ENCODE data around the gene GTF3C1. TPM values are rescaled to one million over a fixed set of nuclear protein-coding genes. Genes with fewer than 3 reads are reported as not detected.

GTF3C1 gene
- total RNA-seq, 1 experiment from 2014 or later: 46.6 TPM

DNA sequence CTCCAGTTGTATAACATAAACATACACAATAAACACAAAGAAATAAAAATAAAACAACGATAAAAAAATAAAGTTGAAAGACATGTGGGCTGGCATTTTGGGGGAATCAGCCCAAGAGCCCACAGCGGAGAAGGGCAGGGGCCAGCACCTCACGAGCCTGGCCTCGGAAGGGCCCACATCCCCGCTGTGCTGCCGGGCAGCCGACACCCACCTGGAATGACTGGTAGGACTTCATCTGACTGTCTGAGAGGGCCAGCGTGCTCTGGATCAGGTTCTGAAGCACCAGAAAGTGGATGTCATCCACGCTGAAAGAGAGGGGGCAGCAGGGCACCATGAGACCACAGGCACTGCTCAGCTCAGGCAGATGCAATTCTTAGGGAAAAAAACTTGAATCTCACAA is 73.5 kb downstream of the GTF3C1 start:
- Histone ChIP-seq H3K9me3 (ENCODE audit: low read length) (no peaks in the 10 kb centered on the region), H3K79me2 (ENCODE audit: low read length) (no peaks in the 10 kb centered on the region), H3K36me3 (ENCODE audit: insufficient read depth, low read length) (peaks cover 23% of the 10 kb centered on the region; the same call in 1 of the 2 replicates), H3K4me2 (ENCODE audit: low read depth, low read length, poor library complexity, severe bottlenecking) (no peak overlapping the region), H3K4me3 (ENCODE audit: low read length) (no peak overlapping the region), H3K27me3 (ENCODE audit: low read length) (no peaks in the 10 kb centered on the region), H3K27ac (ENCODE audit: low read length) (no peak overlapping the region), H3K9me2 (replicated peaks; ENCODE audit: insufficient read depth, low read length) (no peaks in the 10 kb centered on the region), H3K9ac (ENCODE audit: low read length) (no peak overlapping the region), H3K4me1 (ENCODE audit: low read length) (no peaks in the 10 kb centered on the region), H4K20me1 (ENCODE audit: insufficient read depth, low read depth, low read length) (no peaks in the 10 kb centered on the region), H2AFZ (ENCODE audit: low read length) (no peak overlapping the region)
- DNase-seq: no peak

DNA sequence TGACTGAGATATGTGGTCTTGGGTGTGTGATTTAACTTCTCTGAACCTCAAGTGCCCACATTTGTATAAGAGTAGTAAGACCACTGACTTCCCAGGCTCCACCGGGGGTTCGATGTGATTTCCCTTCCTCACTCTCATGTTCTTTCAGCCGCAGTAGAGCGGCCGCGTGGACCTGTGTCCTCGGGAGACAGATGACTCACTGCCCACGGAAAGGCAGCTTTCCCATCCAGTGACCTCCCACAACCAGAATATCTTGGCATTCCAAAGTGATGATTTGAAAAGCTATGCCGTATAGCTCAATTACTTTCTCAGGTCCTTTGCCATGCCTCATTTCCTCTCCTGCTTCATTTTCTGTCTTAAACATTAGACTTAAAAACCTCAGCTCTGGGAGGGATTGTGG is 74.2 kb downstream of the GTF3C1 start:
- H2AFZ ChIP-seq (ENCODE audit: low read length): no peak overlapping the region
- no peak for DNase-seq
- no peak overlapping the region for H3K27ac ChIP-seq (ENCODE audit: low read length)
- H3K4me2 ChIP-seq (ENCODE audit: low read depth, low read length, poor library complexity, severe bottlenecking): no peak overlapping the region
- H3K27me3 ChIP-seq (ENCODE audit: low read length): no peaks in the 10 kb centered on the region
- H3K4me3 ChIP-seq (ENCODE audit: low read length): no peak overlapping the region
- H3K9me3 ChIP-seq (ENCODE audit: low read length): no peaks in the 10 kb centered on the region
- no peaks in the 10 kb centered on the region for H4K20me1 ChIP-seq (ENCODE audit: insufficient read depth, low read depth, low read length)
- H3K9me2 ChIP-seq (replicated peaks; ENCODE audit: insufficient read depth, low read length): no peaks in the 10 kb centered on the region
- H3K36me3 ChIP-seq (ENCODE audit: insufficient read depth, low read length): peaks cover 23% of the 10 kb centered on the region; the same call in 1 of the 2 replicates
- no peaks in the 10 kb centered on the region for H3K79me2 ChIP-seq (ENCODE audit: low read length)
- no peak overlapping the region for H3K9ac ChIP-seq (ENCODE audit: low read length)
- H3K4me1 ChIP-seq (ENCODE audit: low read length): no peaks in the 10 kb centered on the region

DNA sequence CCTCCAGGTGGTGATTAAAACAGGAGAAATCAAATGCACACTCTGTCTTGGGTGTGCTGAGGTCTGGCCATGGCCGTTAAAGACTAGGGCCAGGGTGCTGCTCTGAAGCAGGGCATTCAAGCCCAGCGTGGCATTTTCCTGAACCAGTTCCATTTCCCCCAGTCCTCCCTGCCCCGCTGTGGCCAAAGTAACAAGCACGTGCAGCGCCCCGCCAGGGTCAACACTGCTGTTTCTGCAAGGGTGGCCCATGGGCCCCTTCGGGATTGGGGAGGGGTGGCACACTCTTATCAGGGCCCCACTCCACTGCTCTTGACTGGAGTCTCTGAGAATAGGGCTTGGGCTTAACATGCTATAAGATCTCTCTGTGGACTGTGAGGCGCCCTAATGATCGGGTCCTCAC is 74.8 kb downstream of the GTF3C1 start:
- no peaks in the 10 kb centered on the region for H4K20me1 ChIP-seq (ENCODE audit: insufficient read depth, low read depth, low read length)
- no peaks in the 10 kb centered on the region for H3K79me2 ChIP-seq (ENCODE audit: low read length)
- no peaks in the 10 kb centered on the region for H3K27me3 ChIP-seq (ENCODE audit: low read length)
- H3K9ac ChIP-seq (ENCODE audit: low read length): no peak overlapping the region
- H2AFZ ChIP-seq (ENCODE audit: low read length): no peak overlapping the region
- H3K4me1 ChIP-seq (ENCODE audit: low read length): no peaks in the 10 kb centered on the region
- H3K9me3 ChIP-seq (ENCODE audit: low read length): no peaks in the 10 kb centered on the region
- H3K27ac ChIP-seq (ENCODE audit: low read length): no peak overlapping the region
- H3K36me3 ChIP-seq (ENCODE audit: insufficient read depth, low read length): peaks cover 23% of the 10 kb centered on the region; the same call in 1 of the 2 replicates
- no peaks in the 10 kb centered on the region for H3K9me2 ChIP-seq (replicated peaks; ENCODE audit: insufficient read depth, low read length)
- no peak overlapping the region for H3K4me3 ChIP-seq (ENCODE audit: low read length)
- no peak for DNase-seq
- H3K4me2 ChIP-seq (ENCODE audit: low read depth, low read length, poor library complexity, severe bottlenecking): no peak overlapping the region

DNA sequence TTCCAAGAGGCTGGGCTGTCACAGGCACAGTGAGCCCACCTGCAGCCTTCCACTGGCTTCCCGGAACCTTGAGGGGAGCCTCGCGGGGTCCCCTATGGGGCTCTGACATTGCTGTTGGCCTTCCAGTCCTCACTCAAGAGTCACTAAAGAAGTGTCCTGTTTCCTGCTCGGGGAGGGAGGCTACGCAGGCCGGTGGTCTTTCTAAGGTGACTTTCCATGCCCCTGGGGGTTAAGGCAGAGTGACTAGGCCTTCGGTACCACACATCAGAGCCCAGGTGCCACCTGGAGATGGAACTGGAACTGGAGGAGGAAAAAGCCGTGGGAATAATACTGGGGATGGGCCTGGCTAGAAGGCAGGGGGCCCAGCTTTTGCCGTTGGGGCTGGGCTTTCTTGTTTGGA is 75.7 kb downstream of the GTF3C1 start:
- Histone ChIP-seq H3K9me2 (replicated peaks; ENCODE audit: insufficient read depth, low read length) (no peaks in the 10 kb centered on the region), H3K79me2 (ENCODE audit: low read length) (no peaks in the 10 kb centered on the region), H3K4me3 (ENCODE audit: low read length) (no peak overlapping the region), H2AFZ (ENCODE audit: low read length) (no peak overlapping the region), H3K27ac (ENCODE audit: low read length) (no peak overlapping the region), H4K20me1 (ENCODE audit: insufficient read depth, low read depth, low read length) (no peaks in the 10 kb centered on the region), H3K27me3 (ENCODE audit: low read length) (no peaks in the 10 kb centered on the region), H3K9ac (ENCODE audit: low read length) (no peak overlapping the region), H3K4me1 (ENCODE audit: low read length) (no peaks in the 10 kb centered on the region), H3K9me3 (ENCODE audit: low read length) (no peaks in the 10 kb centered on the region), H3K4me2 (ENCODE audit: low read depth, low read length, poor library complexity, severe bottlenecking) (no peak overlapping the region), H3K36me3 (ENCODE audit: insufficient read depth, low read length) (peaks cover 23% of the 10 kb centered on the region; the same call in 1 of the 2 replicates)
- DNase-seq: no peak

DNA sequence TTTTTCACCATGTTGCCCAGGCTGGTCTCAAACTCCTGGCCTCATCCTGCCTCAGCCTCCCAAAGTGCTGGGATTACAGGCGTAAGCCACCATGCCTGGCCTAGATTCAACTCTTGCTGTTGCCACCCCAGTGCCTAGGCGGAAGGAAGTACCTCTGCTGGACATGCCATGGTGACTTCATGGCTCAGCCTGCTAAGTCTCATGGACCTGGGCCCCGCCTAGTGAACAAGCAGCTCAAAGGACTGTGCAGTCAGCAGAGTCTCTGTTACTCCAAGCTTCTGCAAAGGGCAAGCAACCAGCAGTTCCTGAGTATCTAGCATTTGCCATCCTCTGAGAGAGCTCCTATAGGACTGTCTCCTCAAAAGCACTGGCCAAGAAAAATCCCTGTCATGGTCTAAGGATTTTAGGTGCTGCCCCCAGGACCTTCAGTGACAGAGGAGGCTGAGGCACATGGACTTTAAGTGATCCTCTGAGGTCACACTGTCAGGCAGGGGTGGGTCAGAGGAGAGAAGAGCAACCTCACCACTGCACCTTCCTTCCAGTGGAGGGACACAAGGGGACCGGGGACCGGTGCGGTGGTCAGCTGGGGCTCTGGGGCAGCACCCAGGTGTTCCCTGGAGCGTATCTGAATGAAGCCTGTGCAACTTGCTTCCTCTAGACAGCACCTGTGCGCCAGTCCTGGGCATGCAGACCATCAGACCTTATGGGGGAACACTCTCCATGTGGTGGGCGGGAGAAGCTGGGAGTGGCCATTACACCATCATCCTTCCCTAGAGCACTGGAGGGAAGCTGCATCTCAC is 76.4 kb downstream of the GTF3C1 start:
- Histone ChIP-seq H3K9ac (ENCODE audit: low read length) (no peak overlapping the region), H3K79me2 (ENCODE audit: low read length) (no peaks in the 10 kb centered on the region), H4K20me1 (ENCODE audit: insufficient read depth, low read depth, low read length) (no peaks in the 10 kb centered on the region), H3K9me3 (ENCODE audit: low read length) (no peaks in the 10 kb centered on the region), H3K9me2 (replicated peaks; ENCODE audit: insufficient read depth, low read length) (no peaks in the 10 kb centered on the region), H3K4me2 (ENCODE audit: low read depth, low read length, poor library complexity, severe bottlenecking) (no peak overlapping the region), H3K4me3 (ENCODE audit: low read length) (no peak overlapping the region), H2AFZ (ENCODE audit: low read length) (no peak overlapping the region), H3K36me3 (ENCODE audit: insufficient read depth, low read length) (peaks cover 19% of the 10 kb centered on the region; the same call in 1 of the 2 replicates), H3K27me3 (ENCODE audit: low read length) (no peaks in the 10 kb centered on the region), H3K27ac (ENCODE audit: low read length) (no peak overlapping the region), H3K4me1 (ENCODE audit: low read length) (no peaks in the 10 kb centered on the region)
- no peak for DNase-seq

DNA sequence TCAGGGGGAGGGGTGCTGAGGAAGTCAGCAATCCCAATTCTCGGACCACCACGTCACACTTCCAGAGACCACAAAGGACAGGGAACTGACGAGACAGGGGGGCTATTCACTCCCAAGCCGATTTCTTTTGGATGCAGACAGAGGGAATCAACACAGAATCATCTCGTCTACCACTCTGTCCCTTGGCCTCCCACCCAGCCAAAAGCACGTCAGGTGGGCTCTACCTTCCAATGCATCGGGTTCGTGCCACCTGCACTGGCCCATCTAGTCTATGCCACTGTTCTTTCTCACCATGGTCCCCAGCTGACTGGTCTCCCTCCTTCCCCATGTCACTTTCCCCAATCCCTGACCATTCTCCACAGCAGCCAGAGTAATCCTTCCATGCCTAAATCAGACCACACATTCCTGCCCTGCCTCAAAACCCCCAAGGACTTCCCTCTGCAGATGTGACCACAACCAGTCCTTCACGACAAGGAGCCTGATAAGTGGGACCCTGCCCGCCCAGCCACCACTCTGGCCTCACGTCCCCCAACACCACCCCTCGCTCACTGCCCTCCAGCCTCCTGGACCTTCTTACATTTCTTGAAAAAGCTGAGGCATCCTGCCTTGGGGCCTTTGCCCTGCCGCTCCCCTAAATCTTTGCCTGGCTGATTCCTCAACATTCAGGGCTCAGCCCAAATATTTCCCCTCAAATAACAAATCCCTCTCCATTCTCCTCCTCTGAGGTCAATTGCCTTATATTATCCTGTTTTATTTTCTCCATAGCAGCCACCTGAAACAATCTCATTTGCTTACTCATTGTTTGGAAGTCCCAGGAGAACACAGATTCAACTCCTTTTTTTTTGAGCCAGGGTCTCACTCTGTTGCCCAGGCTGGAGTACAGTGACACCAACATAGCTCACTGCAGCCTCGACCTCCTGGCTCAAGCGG is 77.4 kb downstream of the GTF3C1 start:
- Histone ChIP-seq H3K4me1 (ENCODE audit: low read length) (no peaks in the 10 kb centered on the region), H4K20me1 (ENCODE audit: insufficient read depth, low read depth, low read length) (no peaks in the 10 kb centered on the region), H3K9me3 (ENCODE audit: low read length) (no peaks in the 10 kb centered on the region), H2AFZ (ENCODE audit: low read length) (no peak overlapping the region), H3K36me3 (ENCODE audit: insufficient read depth, low read length) (peaks cover 16% of the 10 kb centered on the region; the same call in 1 of the 2 replicates), H3K27me3 (ENCODE audit: low read length) (no peaks in the 10 kb centered on the region), H3K4me2 (ENCODE audit: low read depth, low read length, poor library complexity, severe bottlenecking) (no peak overlapping the region), H3K79me2 (ENCODE audit: low read length) (no peaks in the 10 kb centered on the region), H3K4me3 (ENCODE audit: low read length) (no peak overlapping the region), H3K9ac (ENCODE audit: low read length) (no peak overlapping the region), H3K27ac (ENCODE audit: low read length) (no peak overlapping the region), H3K9me2 (replicated peaks; ENCODE audit: insufficient read depth, low read length) (no peaks in the 10 kb centered on the region)
- no peak for DNase-seq

DNA sequence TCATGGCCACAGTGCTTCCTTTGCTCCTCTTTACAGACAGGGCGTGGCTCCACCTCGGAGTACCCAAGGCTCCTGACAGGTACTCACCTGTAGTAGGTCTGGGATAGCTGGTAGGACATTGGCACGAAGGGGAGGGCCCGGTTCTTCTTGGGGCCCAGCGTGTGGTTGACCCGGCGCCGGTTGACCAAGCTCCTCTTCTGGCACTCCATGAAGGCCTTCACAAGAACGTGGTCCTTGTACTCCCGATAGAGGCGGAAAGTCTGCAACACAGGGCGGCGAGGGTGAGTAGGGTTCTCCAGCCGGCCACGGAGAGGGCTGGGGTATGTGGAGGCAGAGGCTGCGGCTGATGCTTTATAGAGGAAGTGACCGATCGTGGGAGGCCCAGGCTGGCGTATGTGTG is 78.1 kb downstream of the GTF3C1 start:
- no peaks in the 10 kb centered on the region for H3K79me2 ChIP-seq (ENCODE audit: low read length)
- no peaks in the 10 kb centered on the region for H3K27me3 ChIP-seq (ENCODE audit: low read length)
- H3K4me3 ChIP-seq (ENCODE audit: low read length): no peak overlapping the region
- no peak for DNase-seq
- H3K9me2 ChIP-seq (replicated peaks; ENCODE audit: insufficient read depth, low read length): no peaks in the 10 kb centered on the region
- H4K20me1 ChIP-seq (ENCODE audit: insufficient read depth, low read depth, low read length): no peaks in the 10 kb centered on the region
- peaks cover 21% of the 10 kb centered on the region; the same call in 1 of the 2 replicates for H3K36me3 ChIP-seq (ENCODE audit: insufficient read depth, low read length)
- no peak overlapping the region for H2AFZ ChIP-seq (ENCODE audit: low read length)
- H3K4me2 ChIP-seq (ENCODE audit: low read depth, low read length, poor library complexity, severe bottlenecking): no peak overlapping the region
- no peaks in the 10 kb centered on the region for H3K9me3 ChIP-seq (ENCODE audit: low read length)
- no peak overlapping the region for H3K27ac ChIP-seq (ENCODE audit: low read length)
- H3K9ac ChIP-seq (ENCODE audit: low read length): no peak overlapping the region
- no peaks in the 10 kb centered on the region for H3K4me1 ChIP-seq (ENCODE audit: low read length)
